Activated CD4-positive, alpha-beta T cell treated with anti-CD3 and anti-CD28 coated beads, Interleukin-2, Interleukin-6, amounts not matched to agents 100 ng/mL and 50 ng/mL, durations not matched to agents 16 hours and 8 hours (primary cell): ENCODE results near the gene THSD4.
A peak's percentile ranks its signal among the peaks of the same experiment; 100 is the strongest.

ENCODE experiments used
- DNase-seq: peaks from one replicate; pipeline ENCODE4 v3.0.0-alpha.2; 2020

THSD4 gene

DNA sequence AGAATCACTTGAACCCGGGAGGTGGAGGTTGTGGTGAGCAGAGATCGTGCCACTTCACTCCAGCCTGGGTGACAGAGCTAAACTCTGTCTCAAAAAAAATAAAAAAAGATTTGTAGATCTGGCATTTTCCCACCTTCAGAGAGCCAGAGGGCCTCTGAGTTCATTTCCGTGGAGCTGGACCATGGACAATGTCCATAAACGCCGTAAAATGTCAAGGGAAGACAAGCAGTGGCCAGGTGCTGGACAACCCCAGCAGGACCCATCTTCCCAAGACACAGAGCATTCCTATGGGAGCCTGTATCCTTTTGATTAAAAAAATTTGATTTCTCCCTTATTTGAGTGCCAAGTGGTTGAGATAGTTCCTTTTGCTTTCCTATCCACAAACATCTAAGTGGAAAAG lies 627.7 kb downstream of the THSD4 start:
- DNase-seq = no peak

DNA sequence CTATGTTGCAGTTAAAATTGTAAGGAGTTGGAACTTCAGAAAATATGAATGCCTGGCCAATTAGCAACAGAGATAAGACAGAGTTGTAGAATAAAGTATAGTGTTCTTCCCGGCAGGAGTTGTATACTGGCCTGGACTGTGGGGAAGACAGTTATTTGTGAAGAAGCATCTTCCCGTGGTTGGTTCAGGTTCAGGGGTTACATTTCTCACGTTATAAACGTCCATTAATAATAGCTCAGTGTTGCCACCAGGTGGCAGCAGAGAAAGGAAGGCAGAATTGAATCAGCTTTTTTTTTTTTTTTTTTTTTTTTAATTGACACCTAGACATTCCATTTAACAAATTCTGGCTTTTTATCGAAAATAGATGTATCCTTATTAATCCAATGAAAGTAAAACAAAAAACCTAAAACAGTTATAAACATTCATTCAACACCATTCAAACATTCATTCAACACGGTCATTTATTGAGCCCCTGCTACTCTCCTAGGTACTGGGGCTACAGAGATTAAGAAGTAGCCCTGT lies 628.7 kb downstream of the THSD4 start:
- peak; percentile 73 for DNase-seq

DNA sequence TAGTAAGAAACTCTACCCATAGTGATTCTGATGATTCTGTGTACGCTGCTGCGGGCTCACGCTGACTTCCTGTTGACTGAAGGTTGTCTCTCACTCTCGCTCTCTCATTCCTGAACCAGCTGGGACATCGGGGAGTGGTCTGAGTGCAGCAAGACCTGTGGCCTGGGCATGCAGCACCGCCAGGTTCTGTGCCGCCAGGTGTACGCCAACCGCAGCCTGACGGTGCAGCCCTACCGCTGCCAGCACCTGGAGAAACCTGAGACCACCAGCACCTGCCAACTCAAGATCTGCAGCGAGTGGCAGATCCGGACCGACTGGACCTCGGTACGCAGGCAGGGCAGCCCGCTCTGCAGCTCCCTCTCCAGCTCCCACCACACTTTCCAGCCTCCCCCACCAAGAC lies 631.4 kb downstream of the THSD4 start:
- DNase-seq = no peak

DNA sequence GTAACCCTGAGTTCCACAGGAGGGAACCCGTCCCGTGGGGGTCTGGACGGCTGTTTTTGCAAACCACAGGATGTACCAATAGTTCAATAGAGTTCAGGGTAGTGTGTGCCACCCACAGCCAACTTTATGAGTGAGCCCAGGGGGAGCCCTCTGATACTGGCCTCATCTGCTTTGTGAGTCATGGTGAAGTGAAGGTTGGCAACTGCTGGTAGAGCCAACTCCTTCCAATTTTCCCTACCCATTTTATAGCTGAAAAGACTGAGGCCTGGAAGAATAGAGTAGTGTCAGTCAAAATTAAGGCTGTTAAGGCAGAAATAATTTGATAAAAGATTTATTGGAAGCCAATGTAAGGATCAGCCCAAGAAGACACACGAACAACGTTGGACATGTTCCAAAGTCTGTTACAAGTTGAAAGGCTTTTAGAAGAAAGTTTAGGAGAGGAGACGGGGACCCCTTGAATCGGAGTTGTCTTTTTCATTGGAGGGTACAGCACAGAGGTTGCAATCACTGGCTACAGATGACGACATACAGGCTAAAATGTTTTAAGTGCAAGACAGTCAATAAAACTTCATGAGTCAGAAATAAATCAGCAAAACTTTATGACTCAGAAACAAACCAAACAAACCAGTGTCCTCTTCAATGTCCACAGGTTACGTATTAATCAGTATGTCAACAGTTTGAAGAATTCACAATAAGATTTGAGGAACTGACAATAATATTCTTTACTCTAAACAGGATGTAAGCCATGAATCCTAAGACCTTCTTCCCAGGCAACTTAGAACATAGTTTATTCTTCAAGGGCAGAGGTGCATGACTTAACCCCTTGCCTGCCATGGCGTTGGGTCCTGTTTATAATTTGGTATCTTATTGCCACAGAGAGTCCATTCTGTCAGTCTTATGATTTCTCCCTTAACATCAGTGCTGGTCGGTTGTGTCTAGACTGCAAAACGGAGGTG lies 632.1 kb downstream of the THSD4 start:
- no peak for DNase-seq

DNA sequence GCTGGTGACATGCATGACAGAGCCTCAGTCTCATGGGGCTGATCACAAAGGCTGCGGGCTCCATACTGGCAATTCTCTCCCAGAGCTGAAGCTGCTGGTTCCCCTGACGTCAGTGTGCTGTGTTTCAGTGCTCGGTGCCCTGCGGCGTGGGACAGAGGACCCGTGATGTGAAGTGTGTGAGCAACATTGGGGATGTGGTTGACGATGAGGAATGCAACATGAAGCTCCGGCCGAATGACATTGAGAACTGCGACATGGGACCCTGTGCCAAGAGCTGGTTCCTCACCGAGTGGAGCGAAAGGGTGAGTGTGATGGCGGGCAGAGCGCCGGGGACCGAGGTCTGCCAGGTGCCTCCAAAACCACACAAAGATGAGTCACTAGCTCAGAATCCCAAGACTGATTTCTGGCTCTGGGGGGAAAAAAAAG lies 633.0 kb downstream of the THSD4 start:
- no peak for DNase-seq

DNA sequence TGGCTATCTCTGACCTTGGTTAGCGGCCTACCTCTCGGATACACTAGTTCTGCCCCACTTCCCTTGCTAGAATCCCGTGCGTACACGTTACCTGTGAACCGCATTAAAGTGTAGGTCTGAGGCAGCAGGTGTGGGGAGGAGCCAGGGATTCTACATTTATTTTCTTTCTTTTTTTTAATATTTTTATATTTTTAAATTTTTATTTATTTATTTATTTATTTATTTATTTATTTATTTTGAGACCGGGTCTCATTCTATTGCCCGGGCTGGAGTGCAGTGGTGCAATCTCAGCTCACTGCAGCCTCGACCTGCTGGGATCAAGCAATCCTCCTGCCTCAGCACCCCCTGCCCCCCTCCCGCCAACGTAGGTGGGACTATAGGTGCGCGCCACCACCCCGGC lies 634.2 kb downstream of the THSD4 start:
- no peak for DNase-seq

DNA sequence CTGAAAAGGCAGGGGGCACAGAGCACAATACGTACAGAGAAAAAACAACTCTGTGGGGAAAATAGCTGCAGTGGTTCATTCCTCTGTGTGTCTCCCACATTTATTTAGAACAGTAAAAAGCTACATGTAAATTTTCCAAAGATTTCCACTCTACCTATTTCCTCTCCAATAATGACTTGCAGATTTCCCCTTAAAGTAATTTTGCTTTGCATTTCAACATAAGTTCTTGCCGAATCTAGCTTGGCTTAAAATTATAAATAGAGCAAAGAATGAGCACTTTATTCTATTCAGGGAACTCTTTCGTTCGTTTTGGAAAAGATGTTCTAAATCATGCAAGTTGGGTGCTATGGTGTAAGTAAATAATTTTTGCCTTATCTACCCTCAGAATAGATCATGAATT lies 636.9 kb downstream of the THSD4 start:
- DNase-seq = no peak

DNA sequence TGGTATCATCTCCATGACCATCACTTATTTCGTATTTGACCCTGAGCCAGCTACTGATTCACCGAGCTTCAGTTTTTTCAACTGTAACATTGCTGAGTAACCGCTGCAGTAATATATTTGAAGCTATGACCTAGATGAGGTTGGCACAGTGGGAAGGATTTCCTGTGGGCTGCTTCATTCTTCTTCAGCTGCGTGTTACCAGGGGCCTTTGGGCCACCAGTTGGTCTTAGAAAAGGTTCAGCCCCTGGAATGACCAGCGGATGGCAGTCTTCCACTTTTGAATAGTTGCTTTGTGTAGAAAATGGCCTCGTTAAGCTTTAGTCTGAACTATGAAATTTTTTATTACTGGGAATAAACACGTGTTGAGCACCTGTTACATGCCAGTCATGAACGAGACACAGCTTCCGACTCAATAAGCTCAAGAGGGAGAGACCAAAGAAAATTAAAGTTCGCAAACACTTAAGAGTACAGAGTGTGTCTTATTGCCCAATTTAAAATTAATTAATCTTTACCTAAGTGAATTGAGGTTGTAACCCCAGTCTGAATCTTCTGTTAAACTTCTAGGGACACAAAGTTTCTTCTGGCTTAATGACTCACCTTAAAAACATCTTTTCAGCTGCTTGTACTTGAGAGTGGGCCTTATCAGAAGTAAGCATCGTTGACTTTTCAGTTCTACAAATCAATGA lies 637.5 kb downstream of the THSD4 start:
- peak; percentile 57 for DNase-seq

DNA sequence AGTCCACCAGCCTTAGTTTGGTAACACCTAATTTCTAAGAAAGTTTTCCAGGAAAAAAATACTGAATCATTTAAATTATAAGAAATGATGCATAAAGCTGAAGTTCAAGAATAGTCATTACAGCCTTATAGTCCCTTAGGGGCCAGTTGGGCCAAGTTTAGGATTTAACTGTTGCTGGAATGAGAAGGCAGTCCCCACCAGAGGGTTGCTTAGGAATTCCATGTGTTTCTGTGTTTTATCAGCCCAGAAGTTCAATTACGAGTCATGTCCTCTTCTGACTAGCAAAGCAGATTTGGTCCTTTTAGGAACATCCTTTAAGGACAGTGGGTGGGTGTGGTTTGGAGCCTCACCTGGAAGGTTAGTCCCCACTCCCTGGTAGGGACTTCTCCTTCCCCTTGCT lies 638.1 kb downstream of the THSD4 start:
- no peak for DNase-seq

DNA sequence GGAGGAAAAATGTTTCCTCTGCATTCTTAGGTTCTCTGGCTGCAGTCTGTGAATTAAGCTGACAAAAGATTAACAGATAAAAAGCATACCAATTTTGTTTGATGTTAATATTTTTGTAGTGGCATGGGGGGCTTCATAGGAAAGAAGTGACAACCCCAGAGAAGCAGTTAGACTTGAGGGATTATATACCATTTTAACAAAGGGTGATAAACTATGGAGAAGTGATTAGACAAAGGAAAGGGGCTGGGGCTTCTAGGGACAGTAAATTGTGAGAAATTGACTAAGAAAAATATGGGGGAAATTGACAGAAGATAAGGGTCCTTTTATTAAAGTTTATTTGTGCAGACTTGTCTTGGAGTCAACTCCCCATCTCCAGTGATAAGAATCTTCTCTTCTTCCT lies 639.4 kb downstream of the THSD4 start:
- no peak for DNase-seq

DNA sequence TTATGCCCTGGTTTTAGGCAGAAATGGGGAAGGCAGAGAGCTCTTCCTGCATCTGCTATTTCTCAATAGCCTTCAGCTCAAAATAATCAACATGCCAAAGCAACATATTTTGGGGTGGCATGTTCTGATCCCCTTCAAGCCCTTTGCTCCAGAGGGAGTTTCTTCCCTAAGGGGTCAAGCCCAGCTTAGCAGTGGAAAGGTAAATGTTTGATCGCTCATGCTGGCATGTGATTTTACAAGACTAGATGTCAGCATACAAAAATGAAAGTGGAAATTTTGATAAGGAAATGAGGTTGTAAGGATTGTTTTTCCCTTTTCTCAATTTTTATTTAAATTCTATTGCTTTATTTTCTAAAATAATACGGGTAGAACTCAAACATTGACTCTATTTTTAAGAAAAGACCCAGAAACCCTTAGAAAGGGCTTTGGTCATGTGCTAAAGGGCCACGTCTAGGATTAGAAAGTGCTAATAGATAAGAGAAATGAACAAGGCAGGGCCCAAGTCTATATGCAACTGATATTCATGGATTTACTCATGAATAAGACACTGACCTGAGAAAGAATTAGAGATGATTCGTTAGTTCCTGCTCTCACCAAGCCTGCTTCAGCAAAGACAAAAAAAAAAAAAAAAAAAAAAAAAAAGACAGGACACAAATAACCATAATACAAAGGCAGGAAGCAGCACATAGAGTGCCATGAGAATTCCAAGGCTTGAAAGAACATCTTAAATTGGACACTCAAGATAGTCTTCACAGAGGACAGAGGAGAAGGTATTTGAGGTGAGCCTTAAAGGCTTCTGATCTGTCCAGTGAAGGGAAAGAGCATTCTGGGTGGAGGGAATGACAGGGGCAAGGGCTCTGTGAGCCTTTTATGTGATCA lies 640.1 kb downstream of the THSD4 start:
- no peak for DNase-seq

DNA sequence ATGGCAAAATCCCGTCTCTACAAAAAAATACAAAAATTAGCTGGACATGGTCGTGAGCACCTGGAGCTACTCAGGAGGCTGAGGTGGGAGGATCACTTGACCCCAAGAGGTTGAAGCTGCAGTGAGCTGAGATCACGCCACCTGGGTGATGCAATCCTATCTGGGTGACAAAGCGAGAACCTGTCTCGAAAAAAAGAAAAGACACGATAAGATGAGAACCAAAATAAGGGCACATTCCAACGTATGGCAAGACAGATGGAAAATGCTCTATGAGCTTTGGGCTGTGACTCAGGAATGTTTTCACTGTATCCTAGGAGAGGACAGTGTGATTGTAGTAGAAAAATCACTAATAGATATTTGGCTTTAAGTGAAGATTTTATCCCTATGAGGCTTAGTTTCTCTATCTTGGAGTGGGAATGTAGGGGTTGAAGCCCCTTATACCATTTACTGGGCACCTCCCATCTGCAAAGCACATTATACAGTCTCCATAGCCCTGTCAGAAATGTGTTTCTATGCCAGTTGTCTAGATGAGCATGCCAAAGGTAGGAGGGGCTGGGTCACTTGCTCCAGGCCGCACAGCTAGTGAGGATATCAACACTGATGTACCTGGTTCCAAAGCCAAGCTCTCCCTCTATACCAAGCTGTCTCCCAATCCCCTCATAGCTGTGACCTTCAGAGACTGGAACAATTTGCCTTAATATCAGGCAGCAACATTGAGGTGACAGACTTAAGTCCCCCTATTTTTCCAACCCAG lies 641.5 kb downstream of the THSD4 start:
- no peak for DNase-seq

DNA sequence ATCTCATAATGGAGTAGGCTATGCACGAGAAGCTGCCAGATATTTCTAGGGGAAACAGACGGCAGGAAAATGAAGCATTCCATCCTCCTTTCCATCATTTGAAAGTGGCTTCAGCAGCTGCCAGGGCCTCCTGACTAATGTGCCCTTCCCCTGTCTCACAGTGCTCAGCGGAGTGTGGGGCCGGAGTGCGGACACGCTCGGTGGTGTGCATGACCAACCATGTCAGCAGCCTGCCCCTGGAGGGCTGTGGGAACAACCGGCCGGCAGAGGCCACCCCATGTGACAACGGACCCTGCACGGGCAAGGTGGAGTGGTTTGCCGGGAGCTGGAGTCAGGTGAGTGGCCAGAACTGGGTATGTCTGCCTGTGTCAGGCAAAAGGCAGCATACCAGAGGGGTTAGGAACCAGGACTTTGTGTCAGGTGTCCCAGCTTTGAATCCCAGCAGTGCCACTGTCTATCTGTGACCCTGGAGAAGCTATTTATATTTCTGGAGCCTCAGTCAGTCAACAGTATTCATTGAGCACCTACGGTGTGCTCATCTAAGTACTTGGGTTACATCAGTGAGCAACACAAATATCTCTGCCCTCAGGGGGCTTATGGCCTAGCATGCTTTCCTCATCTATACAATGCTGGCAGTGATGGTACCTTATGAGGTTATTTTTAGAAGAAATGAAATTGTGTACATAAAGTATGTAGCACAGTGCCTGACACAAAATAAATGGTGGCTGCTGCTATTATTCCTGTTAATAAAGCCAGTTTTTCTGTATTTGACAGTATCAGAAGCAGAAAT lies 642.7 kb downstream of the THSD4 start:
- DNase-seq = no peak

DNA sequence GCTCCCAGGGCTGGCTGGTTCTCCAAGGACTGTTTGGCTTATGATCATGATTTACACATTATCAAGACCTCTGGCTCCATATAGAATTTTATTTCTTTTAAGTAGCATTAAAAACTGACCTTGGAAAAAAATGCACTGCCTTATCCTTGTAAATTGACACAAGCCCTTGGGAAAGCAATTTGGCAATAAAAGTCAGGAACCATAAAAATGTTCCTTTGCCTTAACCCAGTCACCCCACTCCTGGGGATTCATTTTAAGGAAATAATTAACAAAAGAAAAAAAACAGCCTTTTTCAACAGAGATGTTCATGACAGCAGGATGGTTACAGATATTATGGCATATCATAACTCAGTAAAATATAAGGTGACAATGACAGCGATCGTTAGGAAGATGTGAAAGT lies 643.4 kb downstream of the THSD4 start:
- DNase-seq = no peak

DNA sequence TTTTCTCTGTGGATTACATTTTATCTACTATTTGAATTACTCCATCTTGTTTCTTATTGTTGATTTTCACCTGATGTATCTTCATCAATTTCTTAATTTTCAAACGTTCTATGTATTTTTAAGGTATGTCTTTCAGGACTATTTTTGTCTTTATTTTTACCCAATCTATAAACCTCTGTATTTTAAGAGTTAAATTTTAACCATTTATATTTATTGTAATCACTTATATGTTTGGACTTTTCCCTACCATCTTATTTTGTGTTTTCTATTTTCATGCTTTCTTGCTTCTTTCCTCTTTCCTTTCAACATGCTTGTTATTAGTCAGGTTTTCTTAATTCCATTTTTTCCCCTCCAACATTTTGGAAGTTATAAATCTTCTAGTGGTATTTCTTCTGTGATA lies 645.6 kb downstream of the THSD4 start:
- DNase-seq = no peak

DNA sequence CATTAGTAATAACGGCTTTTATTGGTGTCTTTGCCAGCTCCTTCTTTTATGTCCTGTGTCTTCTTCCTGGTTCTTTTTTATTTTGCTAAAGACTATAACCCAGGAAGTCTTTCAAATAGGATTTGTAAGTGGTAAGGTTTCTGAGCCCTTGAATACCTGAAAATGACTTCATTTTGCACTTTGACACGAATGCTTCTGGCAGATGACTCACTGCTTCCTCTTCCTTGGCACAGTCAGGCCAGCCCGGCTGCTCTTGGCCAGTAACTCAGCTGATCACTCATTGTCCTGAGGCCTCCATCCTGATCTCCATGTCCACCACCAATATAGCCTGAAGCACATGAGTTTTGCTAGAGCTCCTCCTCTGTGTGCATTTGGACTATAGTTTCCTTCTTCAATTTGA lies 646.4 kb downstream of the THSD4 start:
- peak; percentile 21 for DNase-seq

DNA sequence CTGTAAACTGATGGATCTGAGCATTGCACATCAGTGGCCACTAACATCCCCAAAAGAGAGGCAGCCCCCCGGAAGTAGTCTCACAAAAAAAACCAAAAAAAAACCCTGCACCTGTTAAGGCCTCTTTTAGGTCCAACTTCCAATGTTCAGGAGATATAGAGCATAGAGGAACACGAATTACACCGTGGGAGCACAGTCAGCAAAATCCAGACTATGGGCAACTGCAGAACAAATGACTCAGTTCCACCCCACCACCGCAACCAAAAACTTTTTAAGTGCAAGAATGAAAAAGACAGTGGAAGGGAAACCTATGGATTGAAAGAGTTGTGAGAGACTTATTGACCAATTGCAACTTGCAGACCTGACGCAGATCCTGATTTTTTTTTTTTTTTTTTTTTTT lies 652.9 kb downstream of the THSD4 start:
- DNase-seq = no peak

DNA sequence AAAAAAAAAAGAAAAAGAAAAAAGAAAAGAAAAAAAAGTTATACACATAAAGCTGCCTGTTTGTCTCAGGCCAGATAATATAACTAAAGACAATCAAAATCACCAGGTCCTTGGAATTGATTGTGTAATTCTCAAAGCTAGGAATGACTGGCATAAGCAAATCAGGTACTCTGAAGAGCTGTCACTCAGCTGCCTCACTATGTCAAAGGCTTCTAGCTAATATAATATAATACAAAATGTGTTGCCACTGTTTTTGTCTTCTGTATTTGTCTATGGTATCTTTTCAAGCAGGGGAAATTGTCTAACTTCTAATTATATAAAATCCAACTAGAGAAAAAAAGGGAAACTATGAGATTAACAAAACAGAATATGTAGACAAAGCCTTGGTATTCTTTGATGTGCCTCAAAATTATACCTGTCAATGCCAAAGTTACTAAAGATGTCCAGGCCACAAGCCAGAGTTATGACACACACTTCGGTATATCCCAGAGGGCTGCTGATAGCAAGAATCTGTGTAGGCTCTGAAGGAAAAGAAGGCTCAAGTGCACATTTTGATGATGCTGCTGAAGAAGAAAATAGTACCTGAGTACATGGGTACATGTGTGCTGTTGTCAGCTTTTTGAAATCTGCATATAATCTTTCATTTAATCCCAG lies 658.1 kb downstream of the THSD4 start:
- DNase-seq = no peak

DNA sequence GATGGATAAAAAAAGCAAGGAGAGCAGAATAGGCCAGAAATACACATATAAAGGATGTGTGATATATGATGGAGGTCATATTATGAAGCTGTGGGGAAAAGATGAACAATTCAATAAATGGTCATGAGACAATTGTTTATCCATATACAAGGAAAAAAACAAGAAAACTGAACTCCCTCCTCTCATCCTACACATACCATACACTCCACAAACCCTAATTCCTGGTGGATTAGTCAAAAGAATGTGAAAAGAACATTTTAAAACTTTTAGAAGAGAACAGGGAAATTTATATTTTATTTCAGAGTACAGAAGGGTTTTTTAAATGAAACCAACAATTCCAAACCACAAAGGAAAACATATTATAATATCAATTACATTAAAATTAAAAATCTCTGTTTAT lies 660.6 kb downstream of the THSD4 start:
- no peak for DNase-seq

DNA sequence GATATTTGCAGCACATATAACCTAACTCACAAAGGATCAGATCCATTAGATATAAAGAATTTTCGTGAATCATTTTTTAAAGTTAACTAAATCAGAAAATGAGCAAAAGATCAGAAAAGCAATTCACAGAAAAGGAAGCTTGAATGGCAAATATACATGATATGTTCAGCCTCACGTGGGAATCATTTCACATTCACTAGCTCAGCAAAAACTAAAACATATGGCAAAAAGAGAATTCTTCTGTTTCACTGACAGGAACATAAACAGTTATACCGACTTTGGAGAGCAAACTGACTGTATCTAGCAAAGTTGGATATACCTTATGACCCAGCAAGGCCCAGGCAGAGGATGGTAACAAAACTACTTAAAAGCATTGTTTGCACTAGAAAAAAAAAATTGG lies 661.0 kb downstream of the THSD4 start:
- DNase-seq = no peak
